Right atrium auricular region (tissue), 2 donors: Measurements from ENCODE around the gene POLR2A. TPM values are rescaled to one million over a fixed set of nuclear protein-coding genes. Genes with fewer than 3 reads are reported as not detected.

Source experiments
- DNase-seq: peaks from one replicate; pipeline ENCODE4 v3.0.0-alpha.2; 2019; ENCODE audit warnings: low spot score
- H3K27ac ChIP-seq, 2 donors: fragments of 200-600 bp; sonication (generic); 1 replicate in 1 of 2; 2 replicates in 1 of 2; pipeline ENCODE4 v1.5.1; 2016 to 2019
- H3K27me3 ChIP-seq, 2 donors: fragments of 200-600 bp; sonication (generic); one replicate each; pipeline versions ENCODE4 v1.5.1 to v1.6.0; 2017 to 2019
- H3K36me3 ChIP-seq: fragments of 200-600 bp; sonication (generic); one replicate; pipeline ENCODE4 v1.5.1; 2016
- H3K4me1 ChIP-seq, 2 donors: fragments of 200-600 bp; sonication (generic); one replicate each; pipeline versions ENCODE4 v1.5.1 to v1.6.0; 2017 to 2019
- H3K4me3 ChIP-seq, 2 donors: fragments of 200-600 bp; sonication (generic); 1 replicate in 1 of 2; 2 replicates in 1 of 2; pipeline ENCODE4 v1.5.1; 2017 to 2019; ENCODE audit warnings: mild to moderate bottlenecking in 1 of 2, moderate library complexity in 1 of 2
- H3K9me3 ChIP-seq, 2 donors: fragments of 200-600 bp; sonication (generic); one replicate each; pipeline ENCODE4 v1.5.1; 2019
- CTCF ChIP-seq, 2 donors: fragments of 200-600 bp; sonication (generic); IDR thresholded peaks; one replicate each; pipeline ENCODE4 v1.5.1; 2019; ENCODE audit warnings: antibody characterized with exemption in 2 of 2
- total RNA-seq, 2 donors: library from RNA; depleted of rRNA; stranded (reverse); fragments of >200 nt; gene quantifications; one replicate each; pipeline ENCODE4 v1.1.0, GENCODE V29; 2016

Gene POLR2A
- total RNA-seq, 2 donors from 2014 or later: 28.4 to 41.2 TPM

DNA sequence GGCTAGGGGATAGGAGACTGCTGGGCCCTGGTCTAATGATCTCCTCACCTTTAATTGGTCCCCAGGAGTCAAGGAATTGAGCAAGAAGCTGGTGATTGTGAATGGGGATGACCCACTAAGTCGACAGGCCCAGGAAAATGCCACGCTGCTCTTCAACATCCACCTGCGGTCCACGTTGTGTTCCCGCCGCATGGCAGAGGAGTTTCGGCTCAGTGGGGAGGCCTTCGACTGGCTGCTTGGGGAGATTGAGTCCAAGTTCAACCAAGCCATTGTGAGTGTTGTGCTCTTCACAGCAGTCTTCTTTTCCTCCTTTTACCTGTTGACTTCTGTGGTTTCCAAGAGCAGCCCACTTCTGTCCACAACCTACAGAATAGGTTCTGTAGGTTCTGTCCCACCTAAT is 19.4 kb downstream of the POLR2A start:
- Histone ChIP-seq H3K27me3 (no peaks in the 10 kb centered on the region), H3K9me3 (no peaks in the 10 kb centered on the region), H3K36me3 (peaks cover 95% of the 10 kb centered on the region), H3K27ac (no peak overlapping the region), H3K4me3 (no peak overlapping the region), H3K4me1 (no peaks in the 10 kb centered on the region)
- TF ChIP-seq CTCF (IDR thresholded peaks at IDR 0.05): no peak
- no peak for DNase-seq

- no peak overlapping the region for H3K4me3 ChIP-seq
- TF ChIP-seq CTCF (IDR thresholded peaks at IDR 0.05): no peak
- H3K36me3 ChIP-seq: peaks cover 95% of the 10 kb centered on the region
- no peaks in the 10 kb centered on the region for H3K27me3 ChIP-seq
- no peaks in the 10 kb centered on the region for H3K9me3 ChIP-seq
- H3K27ac ChIP-seq: no peak overlapping the region
- no peak for DNase-seq
- H3K4me1 ChIP-seq: no peaks in the 10 kb centered on the region
Observed at GRCh38 chr17:7508145-7508544, 24.0 kb downstream of the POLR2A start.

GRCh38 chr17:7508846-7509245 is 24.7 kb downstream of the POLR2A start:
- H3K4me3 ChIP-seq: no peak overlapping the region
- H3K4me1 ChIP-seq: no peaks in the 10 kb centered on the region
- no peak for DNase-seq
- H3K27me3 ChIP-seq: no peaks in the 10 kb centered on the region
- peaks cover 95% of the 10 kb centered on the region for H3K36me3 ChIP-seq
- TF ChIP-seq CTCF (IDR thresholded peaks at IDR 0.05): no peak
- H3K27ac ChIP-seq: no peak overlapping the region
- H3K9me3 ChIP-seq: no peaks in the 10 kb centered on the region

GRCh38 chr17:7509937-7510336 is 25.8 kb downstream of the POLR2A start:
- no peak overlapping the region for H3K4me3 ChIP-seq
- H3K27ac ChIP-seq: no peak overlapping the region
- peaks cover 90% of the 10 kb centered on the region for H3K36me3 ChIP-seq
- DNase-seq: no peak
- H3K9me3 ChIP-seq: no peaks in the 10 kb centered on the region
- H3K4me1 ChIP-seq: no peaks in the 10 kb centered on the region
- TF ChIP-seq CTCF (IDR thresholded peaks at IDR 0.05): no peak
- no peaks in the 10 kb centered on the region for H3K27me3 ChIP-seq

DNA sequence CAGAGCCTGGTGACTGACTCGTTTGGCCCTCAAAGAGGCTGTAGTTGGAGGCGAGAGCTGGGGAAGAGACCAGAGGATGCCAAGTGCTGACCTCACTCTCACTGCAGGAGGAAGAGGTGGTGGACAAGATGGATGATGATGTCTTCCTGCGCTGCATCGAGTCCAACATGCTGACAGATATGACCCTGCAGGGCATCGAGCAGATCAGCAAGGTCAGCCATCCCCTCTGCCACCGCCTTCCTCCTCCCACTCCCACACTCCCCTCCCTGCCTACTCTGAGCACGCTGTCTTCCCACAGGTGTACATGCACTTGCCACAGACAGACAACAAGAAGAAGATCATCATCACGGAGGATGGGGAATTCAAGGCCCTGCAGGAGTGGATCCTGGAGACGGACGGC is 26.9 kb downstream of the POLR2A start:
- Histone ChIP-seq H3K27me3 (no peaks in the 10 kb centered on the region), H3K9me3 (no peaks in the 10 kb centered on the region), H3K4me3 (no peak overlapping the region), H3K36me3 (peaks cover 78% of the 10 kb centered on the region), H3K4me1 (no peaks in the 10 kb centered on the region), H3K27ac (no peak overlapping the region)
- no peak for DNase-seq
- no peak for TF ChIP-seq CTCF (IDR thresholded peaks at IDR 0.05)

DNA sequence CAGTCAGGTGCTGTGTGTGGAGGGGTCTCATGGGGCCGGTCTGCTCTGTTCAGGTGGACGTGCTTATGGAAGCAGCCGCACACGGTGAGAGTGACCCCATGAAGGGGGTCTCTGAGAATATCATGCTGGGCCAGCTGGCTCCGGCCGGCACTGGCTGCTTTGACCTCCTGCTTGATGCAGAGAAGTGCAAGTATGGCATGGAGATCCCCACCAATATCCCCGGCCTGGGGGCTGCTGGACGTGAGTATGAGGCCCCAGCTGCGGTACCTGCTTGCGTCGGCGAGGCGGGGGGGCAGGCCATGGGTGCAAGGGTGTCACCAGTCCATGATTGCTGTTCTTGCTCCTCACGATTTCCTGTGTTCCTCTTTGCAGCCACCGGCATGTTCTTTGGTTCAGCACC is 27.9 kb downstream of the POLR2A start:
- DNase-seq: no peak
- Histone ChIP-seq H3K27ac (no peak overlapping the region), H3K36me3 (peaks cover 68% of the 10 kb centered on the region), H3K27me3 (no peaks in the 10 kb centered on the region), H3K9me3 (no peaks in the 10 kb centered on the region), H3K4me1 (no peaks in the 10 kb centered on the region), H3K4me3 (no peak overlapping the region)
- no peak for TF ChIP-seq CTCF (IDR thresholded peaks at IDR 0.05)
